GM21381 (cell line): Measurements from ENCODE around the gene REPIN1.

Experiments used
- ATAC-seq: cut with Tn5 transposase; IDR thresholded peaks from one replicate; pipeline ENCODE4 v1.9.1; 2021; ENCODE audit warnings: mild to moderate bottlenecking, moderate library complexity; ENCODE audit not compliant: unreplicated experiment

REPIN1 gene

GRCh38 chr7:150368096-150368883 is at the start of gene REPIN1:
TSS of gene REPIN1 (plus strand) at chr7:150368822. CDS start at chr7:150369712, 890 bp downstream.
- peak; percentile 49 for ATAC-seq

GRCh38 chr7:150321788-150322113 is 46.9 kb upstream of the REPIN1 start:
- no peak for ATAC-seq

DNA sequence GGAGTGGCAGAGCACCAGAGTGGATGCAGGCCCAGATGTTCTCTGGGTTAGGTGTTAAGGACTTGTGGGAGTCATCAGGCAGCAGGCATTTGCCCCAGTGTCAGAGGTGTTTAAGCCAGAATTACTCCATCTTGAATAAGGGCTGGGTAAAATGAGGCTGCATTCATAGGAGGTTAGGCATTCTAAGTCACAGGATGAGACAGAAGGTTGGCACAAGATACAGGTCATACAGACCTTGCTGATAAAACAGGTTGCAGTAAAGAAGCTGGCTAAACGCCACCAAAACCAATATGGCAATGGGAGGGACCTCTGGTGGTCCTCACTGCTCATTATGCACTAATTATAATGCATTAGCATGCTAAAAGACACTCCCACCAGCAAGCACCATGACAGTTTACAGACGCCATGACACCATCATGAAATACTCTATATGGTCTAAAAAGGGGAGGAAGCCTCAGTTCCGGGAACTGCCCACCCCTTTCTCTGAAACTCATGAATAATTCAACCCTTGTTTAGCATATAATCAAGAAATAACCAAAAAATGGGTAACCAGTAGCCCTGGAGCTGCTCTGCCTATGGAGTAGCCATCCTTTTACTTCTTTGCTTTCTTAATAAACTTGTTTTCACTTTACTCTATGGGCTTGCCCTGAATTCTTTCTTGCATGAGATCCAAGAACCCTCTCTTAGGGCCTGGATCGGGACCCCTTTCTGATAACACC is 46.3 kb upstream of the REPIN1 start:
- no peak for ATAC-seq

DNA sequence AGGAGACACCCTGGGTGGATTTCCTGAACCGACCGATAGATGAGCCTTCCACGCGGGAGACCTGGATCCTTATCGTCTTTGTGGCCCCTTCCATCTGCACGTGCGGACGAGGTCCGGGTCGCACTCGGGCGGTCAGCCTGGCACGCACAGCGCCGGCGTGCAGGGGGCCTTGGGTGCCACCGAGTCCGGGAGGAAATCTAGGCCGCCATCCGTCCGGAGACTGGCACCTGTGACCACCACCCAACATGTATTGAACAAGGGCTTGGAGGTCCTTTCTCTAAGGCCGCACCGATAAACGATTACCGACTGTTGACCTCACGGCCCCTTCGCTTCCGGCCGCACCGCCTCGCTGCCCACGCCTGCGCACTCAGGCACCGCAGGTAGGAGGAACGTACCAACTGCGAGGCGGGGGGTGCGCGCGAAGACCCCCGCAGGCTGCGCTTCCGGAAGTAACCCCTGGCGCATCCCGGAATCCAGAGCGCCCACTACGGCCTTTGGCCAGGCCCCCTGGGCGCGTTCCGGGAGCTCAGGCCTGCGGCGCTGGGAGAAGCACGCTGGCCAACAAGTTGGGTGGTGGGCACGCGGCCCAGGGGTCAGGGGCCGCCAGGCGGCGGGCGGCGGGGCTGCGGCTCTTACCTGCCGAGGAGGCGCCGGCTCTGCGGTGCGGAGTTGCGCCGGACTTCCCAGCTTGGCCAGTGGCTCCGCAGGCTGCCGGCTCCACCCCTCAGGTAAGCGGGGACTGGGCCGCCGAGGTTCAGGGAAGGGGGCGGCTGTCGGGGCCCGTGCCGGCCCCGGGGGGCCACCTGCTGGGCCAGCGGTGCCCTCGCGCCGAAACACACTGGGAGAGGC is 45.6 kb upstream of the REPIN1 start, which contains the start of the genes ACTR3C and LRRC61:
ACTR3C (minus strand) TSS at position 713 of the 849 bp plus-strand sequence. CDS start 28,249 bp downstream, outside the sequence.
LRRC61 (plus strand) TSS at position 523 of the 849 bp plus-strand sequence. CDS start 13,507 bp downstream, outside the sequence.
- peak; percentile 65 for ATAC-seq

- peak; percentile 27 for ATAC-seq
These were observed 44.8 kb upstream of the REPIN1 start for GRCh38 chr7:150323682-150324372.

DNA sequence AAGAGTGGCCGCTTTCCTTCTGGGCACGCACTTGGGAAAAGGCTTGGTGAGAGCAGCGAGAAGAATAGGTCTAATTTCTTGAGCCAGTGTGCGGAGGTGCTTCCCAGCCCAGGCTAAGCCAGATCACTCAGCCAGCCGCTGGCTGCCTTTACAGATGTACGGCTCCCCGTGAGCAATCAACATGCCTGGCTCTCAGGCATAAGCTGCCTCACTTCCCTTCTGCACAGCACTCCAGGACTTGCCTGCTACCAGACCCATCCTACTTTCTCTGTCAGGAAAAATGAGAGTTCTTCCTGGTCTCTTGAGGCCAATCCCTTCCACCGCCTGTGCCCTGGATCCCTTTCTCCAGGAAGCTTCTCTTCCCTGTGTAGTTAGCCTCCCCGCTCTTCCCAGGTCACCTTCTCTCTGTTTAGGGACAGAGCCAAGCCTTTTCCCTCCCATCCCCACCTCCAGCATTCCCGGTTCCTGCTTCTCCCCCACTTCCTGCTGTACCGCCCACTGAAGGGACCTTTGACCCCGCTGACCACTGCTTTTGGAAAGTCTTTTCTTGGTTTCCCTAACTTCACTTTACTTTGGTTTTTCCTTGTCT is 44.2 kb upstream of the REPIN1 start:
- no peak for ATAC-seq

- ATAC-seq: no peak
These were observed 43.5 kb upstream of the REPIN1 start for GRCh38 chr7:150325110-150325611.

- ATAC-seq: no peak
These were observed 42.7 kb upstream of the REPIN1 start for GRCh38 chr7:150325901-150326300.

DNA sequence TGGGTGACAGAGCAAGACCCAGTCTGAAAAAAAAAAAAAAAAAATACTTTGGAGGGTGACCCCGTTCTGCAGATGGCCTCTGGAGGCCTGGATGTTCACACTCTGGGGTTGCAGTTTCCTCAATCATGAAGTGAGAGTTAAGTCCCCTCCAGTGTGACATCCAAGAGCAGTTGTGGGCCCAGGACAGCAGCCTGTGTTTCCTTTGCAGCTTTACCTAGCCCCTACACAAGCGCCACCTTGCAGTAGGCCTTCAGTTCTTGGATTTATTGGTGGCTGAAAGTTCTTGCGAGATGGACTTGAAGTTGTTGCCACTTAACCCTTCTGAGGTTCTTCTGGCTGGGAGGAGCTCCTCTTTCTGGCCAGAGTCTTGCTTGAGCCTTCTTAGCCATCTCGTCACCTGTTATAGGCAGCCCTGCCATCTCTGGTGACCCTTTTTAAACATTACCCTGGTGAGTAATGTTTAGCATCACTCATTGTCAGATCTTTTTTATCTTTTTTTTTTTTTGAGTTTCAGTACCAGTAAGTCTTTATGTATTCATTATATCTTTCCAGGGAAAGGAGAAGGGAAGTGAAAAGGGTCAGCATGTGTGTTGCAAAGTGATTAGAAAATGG is 41.9 kb upstream of the REPIN1 start:
- ATAC-seq: no peak

GRCh38 chr7:150327308-150327707 is 41.3 kb upstream of the REPIN1 start:
- no peak for ATAC-seq

DNA sequence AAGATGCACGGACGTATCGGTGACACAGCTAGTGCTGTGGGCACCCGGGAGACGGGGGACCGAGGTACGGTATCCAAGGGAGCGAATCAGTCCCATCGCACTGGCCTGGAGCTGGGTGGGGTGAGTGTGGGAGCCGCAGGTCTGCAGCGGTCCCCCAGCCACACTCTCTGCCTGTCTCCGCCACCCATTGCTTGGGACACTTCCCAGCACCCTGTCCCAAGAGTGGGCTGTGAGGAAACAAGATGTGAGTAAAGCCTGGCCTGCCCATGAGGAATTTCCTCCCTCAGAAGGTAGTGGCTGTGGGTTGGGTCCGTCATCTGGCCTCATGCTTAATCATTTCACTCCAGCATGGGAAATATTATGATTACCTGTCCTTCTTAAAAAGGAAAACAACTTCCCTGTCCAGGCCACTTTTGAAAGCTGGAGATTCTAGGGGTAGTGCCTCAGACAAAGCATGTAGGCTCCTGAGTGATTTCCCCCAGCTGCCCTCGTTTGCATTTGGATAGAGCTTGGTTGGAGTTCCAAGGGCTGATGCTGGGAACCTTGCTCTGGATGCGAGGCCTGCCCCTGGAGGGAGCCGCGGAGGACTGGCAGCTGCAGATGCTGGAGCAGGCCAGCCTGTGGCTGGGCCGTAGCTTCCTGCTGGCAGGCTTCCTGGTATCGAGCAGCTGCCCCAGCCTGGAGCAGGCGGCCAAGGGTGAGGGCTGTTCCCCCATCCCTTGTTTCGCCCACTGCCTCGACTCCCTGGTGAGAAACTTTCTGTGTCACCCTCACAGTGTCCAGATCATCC is 39.1 kb upstream of the REPIN1 start:
- ATAC-seq: no peak

DNA sequence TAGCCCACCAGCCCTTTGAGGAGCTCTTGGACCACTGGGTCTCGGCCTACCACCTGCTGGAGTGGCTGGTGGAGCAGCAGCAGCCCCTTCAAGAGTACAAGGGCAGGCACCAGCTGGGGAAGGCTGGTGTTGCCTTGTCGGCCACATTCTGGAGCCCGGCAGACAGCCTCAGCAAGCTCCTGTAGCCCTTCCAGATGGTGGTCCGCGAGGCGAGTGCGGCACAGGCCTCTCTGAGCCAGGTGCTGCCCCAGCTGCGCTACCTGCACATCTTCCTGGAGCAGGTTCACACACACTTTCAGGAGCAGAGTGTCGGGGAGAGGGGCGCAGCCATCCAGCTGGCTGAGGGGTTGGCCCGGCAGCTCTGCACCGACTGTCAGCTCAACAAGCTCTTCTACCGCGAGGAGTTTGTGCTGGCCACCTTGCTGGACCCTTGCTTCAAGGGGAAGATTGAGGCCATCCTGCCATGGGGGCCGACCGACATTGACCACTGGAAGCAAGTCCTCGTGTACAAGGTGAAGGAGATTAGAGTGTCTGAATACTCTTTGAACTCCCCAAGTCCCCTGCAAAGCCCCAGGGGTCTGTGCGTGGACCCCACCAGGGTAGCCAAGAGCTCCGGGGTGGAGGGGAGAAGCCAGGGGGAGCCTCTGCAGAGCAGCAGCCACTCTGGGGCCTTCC is 38.3 kb upstream of the REPIN1 start:
- ATAC-seq: no peak

DNA sequence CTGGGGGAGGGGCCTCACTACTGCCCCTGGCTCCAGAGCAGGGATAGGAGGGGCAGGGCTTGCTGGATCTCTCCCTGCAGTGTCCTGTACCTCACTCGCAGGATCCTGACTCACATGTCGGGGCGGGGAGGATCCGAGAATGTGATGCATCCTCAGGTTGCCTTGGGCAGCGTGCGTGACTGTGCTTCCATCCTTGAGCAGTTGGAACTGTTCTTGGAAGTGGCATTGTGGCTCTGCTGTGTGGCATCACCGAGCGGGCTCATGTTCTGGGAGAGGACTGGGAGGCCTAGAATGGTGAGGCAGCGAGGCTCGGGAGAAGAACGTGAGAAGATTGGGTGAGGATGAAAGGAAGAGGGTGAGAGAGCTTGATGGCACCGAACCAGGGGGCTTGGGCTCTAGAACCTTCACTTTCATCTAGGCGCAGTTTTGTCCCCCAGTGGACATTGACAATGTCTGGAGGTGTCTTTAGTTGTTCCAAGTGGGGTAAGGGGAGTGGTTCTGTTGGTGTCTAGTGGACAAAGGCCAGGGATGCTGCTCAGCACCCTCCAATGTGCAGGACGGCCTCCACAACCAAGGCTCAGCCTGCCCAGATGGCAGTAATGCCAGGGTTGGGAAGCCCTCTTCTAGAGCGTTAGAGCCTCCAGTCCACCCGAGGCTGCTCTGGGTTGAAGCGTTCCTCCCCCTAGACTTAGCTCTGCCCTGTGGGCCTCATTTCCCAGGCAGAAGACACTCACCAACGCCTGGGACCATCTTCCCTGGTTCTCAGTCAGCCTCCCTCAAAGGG is 35.6 kb upstream of the REPIN1 start:
- ATAC-seq: no peak

GRCh38 chr7:150333659-150334058 is 35.0 kb upstream of the REPIN1 start:
- ATAC-seq: no peak

GRCh38 chr7:150334108-150334507 is 34.5 kb upstream of the REPIN1 start:
- no peak for ATAC-seq

- ATAC-seq: no peak
These were observed 33.4 kb upstream of the REPIN1 start for GRCh38 chr7:150335108-150335773.

DNA sequence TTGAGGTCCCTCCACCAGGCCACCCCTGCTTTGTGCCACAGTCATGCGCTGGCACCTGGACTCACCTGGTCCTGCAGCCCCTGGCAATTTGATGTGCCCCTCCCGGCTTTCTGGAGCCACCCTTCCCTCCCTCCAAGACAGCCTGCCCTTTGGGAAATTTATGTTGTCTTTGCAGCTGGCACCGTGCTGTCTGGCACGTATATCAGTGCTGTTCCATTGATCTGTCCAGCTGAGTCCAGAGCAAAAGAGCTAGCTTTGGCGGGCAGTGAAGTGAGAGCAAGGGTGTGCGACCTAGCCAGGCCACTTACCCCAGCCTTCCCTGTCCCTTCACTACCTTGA is 32.9 kb upstream of the REPIN1 start:
- ATAC-seq: no peak
